Cardiac fibroblast (primary cell): ENCODE results near the gene SLC5A9.

Source experiments
- DNase-seq, 2 donors: peaks; one replicate each; pipeline versions ENCODE4 v3.0.0 to v3.0.0-alpha.2; 2010; ENCODE audit warnings: low read depth in 2 of 2
- H3K4me3 ChIP-seq, 2 donors: replicated peaks in 1 of 2; 1 replicate in 1 of 2; 2 replicates in 1 of 2; pipeline ENCODE4 v1.5.1; 2011; ENCODE audit warnings: low read depth in 2 of 2, low read length in 2 of 2, mild to moderate bottlenecking in 2 of 2, moderate library complexity in 1 of 2
- TF ChIP-seq, protein P1 (sequence below): IDR thresholded peaks from one replicate; pipeline ENCODE4 v1.5.1; 2011; ENCODE audit warnings: low read depth, mild to moderate bottlenecking, low read length, inconsistent platforms

The SLC5A9 gene

DNA sequence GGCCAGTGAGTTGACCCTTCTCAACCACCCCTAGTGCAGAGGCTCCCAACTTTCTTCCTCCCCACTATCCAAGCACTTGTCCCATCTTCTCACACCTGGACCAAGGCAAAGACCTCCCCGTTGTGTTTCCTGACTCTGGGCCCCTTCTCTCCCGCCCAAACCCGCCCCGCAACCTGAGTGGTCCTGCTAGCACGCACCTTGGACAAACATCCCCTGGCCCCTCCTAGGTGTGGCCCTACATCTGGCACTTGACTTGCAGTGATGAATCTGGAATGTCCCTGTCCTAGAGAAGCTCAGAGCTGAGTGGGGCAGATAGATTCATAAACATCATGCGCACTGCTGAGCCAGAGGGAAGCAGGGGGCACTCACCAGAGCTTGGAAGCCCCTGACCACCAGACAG, 2.3 kb downstream of the SLC5A9 start:
- H3K4me3 ChIP-seq, result no peak overlapping the region
- DNase-seq, result no peak
- TF ChIP-seq, protein P1, sequence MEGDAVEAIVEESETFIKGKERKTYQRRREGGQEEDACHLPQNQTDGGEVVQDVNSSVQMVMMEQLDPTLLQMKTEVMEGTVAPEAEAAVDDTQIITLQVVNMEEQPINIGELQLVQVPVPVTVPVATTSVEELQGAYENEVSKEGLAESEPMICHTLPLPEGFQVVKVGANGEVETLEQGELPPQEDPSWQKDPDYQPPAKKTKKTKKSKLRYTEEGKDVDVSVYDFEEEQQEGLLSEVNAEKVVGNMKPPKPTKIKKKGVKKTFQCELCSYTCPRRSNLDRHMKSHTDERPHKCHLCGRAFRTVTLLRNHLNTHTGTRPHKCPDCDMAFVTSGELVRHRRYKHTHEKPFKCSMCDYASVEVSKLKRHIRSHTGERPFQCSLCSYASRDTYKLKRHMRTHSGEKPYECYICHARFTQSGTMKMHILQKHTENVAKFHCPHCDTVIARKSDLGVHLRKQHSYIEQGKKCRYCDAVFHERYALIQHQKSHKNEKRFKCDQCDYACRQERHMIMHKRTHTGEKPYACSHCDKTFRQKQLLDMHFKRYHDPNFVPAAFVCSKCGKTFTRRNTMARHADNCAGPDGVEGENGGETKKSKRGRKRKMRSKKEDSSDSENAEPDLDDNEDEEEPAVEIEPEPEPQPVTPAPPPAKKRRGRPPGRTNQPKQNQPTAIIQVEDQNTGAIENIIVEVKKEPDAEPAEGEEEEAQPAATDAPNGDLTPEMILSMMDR, result no peak

DNA sequence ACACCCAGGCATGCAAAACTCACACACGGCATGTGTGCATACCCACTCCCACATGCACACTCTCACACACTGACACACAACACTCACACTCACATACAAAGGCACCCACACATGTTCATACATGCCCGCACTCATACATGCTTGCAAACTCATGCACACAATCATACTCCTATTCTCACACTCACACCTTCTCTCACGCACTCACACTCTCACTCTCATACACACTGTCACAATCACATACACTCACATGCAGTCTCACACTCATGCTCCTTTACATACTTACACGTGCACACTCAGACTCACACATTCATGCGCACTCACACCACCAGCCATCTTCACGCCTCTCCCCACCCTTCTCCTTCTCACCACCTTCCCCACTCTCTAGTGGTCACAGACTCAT, 3.1 kb downstream of the SLC5A9 start:
- H3K4me3 ChIP-seq, result no peak overlapping the region
- DNase-seq, result no peak
- TF ChIP-seq, protein P1, result no peak

DNA sequence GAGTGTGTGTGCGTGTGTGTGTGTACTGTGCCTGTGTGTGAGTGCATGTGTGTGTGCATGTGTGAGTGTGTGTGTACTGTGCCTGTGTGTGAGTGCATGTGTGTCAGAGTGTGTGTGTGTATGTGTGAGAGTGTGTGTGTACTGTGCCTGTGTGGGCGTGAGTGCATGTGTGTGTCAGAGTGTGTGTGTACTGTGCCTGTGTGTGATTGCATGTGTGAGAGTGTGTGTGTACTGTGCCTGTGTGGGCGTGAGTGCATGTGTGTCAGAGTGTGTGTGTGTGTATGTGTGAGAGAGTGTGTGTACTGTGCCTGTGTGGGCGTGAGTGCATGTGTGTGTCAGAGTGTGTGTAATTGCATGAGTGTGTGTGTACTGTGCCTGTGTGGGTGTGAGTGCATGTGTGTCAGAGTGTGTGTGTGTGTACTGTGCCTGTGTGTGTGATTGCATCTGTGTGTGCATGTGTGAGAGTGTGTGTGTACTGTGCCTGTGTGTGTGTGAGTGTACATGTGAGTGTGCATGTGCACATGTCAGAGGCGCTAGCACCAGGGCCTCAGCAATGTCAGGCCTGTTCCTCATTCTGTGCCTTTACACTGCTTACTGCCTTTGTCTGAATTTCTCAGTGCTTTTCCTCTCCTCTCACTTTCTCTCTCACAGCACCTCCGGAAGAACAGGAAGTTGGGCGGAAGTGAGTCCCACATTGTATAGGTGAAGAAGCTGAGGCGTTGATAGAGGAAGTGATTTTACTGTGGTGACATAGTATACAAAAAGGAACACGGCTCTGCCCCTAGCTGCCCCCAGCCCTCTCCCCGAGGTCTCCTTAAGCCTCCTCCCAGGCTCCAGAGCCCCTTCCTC, 4.9 kb downstream of the SLC5A9 start:
- TF ChIP-seq, protein P1, result no peak
- DNase-seq, result no peak
- no peak overlapping the region for H3K4me3 ChIP-seq

DNA sequence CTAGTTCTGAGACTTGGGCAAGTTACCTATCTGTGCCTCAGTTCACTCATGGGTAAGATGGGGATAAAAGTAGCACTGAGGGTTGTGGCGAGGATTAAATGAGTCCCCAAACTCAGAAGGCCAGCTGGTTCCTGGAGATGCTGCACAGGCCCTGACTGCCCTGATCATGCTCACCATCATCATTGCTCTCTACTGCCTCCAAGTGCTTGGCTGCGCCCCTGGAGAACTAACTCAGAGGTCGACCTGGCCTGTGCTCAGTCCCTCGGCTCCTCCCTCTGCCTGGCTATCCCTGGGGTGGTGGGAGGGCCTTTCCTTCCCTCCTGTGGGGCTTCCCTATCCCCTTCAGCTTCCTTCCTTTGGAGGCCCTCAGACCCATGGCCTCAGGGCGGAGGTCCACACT, 5.6 kb downstream of the SLC5A9 start:
- TF ChIP-seq, protein P1, result no peak
- no peak for DNase-seq
- no peak overlapping the region for H3K4me3 ChIP-seq

DNA sequence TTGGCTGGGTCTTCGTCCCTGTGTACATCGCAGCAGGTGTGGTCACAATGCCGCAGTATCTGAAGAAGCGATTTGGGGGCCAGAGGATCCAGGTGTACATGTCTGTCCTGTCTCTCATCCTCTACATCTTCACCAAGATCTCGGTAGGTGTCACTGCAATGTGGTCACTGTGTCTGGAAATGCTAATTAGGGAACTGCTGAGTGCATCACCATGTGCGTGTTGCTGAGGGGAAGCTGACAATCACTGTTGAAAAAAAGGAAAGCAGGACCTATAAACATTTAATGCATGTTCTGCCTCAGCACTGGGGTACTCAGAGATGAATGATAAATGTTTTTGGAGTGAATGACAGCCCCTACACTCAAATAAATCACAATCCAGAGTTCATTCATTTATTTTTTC, 6.8 kb downstream of the SLC5A9 start:
- no peak for DNase-seq
- TF ChIP-seq, protein P1, result no peak
- H3K4me3 ChIP-seq, result no peak overlapping the region

DNA sequence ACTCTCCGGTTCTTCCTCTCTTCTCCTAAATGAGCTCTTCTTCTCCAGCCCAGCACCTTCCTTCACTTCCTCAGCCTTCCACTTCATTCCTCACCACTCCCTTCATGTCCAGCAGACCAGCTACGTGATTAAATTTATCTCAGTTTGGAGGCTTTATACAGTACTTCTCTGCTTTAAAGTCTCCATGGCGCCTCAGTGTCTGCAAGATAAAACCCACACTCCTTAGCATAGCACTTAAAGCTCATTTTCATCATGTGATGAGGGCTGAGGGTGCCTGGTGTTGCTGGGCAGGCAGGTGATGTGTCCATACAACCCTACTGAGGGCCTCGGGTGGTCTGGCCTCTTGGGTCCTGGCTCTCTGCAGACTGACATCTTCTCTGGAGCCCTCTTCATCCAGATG, 7.7 kb downstream of the SLC5A9 start:
- DNase-seq, result no peak
- H3K4me3 ChIP-seq, result no peak overlapping the region
- TF ChIP-seq, protein P1, result no peak
